ENCODE data around the gene PLEKHH2.
A peak's percentile ranks its signal among the peaks of the same experiment; 100 is the strongest.
"Not testable (repeated sequence)": the region's sequence is repeated elsewhere in the genome, so short reads cannot be mapped to it uniquely, and the experiment has no call there.

The PLEKHH2 gene

GRCh38 chr2:43631618-43632317 lies 5.3 kb upstream of the PLEKHH2 start:
- Histone ChIP-seq H3K27ac (ENCODE audit: low read depth, low read length) (no peak overlapping the region), H3K4me2 (ENCODE audit: low read length) (no peak overlapping the region), H3F3A (ENCODE audit: control insufficient read depth, insufficient read depth) (no peaks in the 10 kb centered on the region), H3K79me2 (ENCODE audit: control insufficient read depth, low read length) (no peaks in the 10 kb centered on the region), H3K4me1 (ENCODE audit: control insufficient read depth, low read length) (peaks cover 17% of the 10 kb centered on the region), H3K9me3 (ENCODE audit: control insufficient read depth, insufficient read depth, low read length) (no peaks in the 10 kb centered on the region), H4K20me1 (ENCODE audit: control insufficient read depth, insufficient read depth, low read depth, low read length) (no peaks in the 10 kb centered on the region), H3K9me2 (replicated peaks; ENCODE audit: control insufficient read depth, low read length) (no peaks in the 10 kb centered on the region), H3K36me3 (ENCODE audit: control insufficient read depth, low read length) (no peaks in the 10 kb centered on the region), H3K4me3 (ENCODE audit: low read length) (no peak overlapping the region), H3K27me3 (ENCODE audit: control insufficient read depth, low read length) (peaks cover 33% of the 10 kb centered on the region)
- TF ChIP-seq CTCF (IDR thresholded peaks at IDR 0.05; ENCODE audit: low read depth, low read length, poor library complexity, severe bottlenecking) = no peak

- Histone ChIP-seq H3K4me3 (ENCODE audit: low read length) (no peak overlapping the region), H3K27me3 (ENCODE audit: control insufficient read depth, low read length) (peaks cover 34% of the 10 kb centered on the region)
- TF ChIP-seq CTCF (IDR thresholded peaks at IDR 0.05; ENCODE audit: low read depth, low read length, poor library complexity, severe bottlenecking) (no peak), EZH2phosphoT487 (IDR thresholded peaks at IDR 0.05; ENCODE audit: borderline replicate concordance, low read length) (peak; percentile 32; the same call in 1 of the 2 replicates)
Measured at GRCh38 chr2:43634604-43635306, 2.3 kb upstream of the PLEKHH2 start.

GRCh38 chr2:43636153-43636552 lies 907 bp upstream of the PLEKHH2 start:
- H3K79me2 ChIP-seq (ENCODE audit: control insufficient read depth, low read length); H3K4me3 ChIP-seq (ENCODE audit: low read length); H4K20me1 ChIP-seq (ENCODE audit: control insufficient read depth, insufficient read depth, low read depth, low read length); H3K9me3 ChIP-seq (ENCODE audit: control insufficient read depth, insufficient read depth, low read length); H3K9me2 ChIP-seq (replicated peaks; ENCODE audit: control insufficient read depth, low read length); H3K27ac ChIP-seq (ENCODE audit: low read depth, low read length); H3F3A ChIP-seq (ENCODE audit: control insufficient read depth, insufficient read depth); H3K36me3 ChIP-seq (ENCODE audit: control insufficient read depth, low read length); H3K4me2 ChIP-seq (ENCODE audit: low read length): not testable (repeated sequence)
- Histone ChIP-seq H3K4me1 (ENCODE audit: control insufficient read depth, low read length) (peaks cover 21% of the 10 kb centered on the region), H3K27me3 (ENCODE audit: control insufficient read depth, low read length) (peaks cover 31% of the 10 kb centered on the region)

More at GRCh38 chr2:43634604-43635306, 2.3 kb upstream of the PLEKHH2 start:
- no peak overlapping the region for H3K27ac ChIP-seq (ENCODE audit: low read depth, low read length)
- no peaks in the 10 kb centered on the region for H4K20me1 ChIP-seq (ENCODE audit: control insufficient read depth, insufficient read depth, low read depth, low read length)
- H3K36me3 ChIP-seq (ENCODE audit: control insufficient read depth, low read length) = no peaks in the 10 kb centered on the region
- H3K4me1 ChIP-seq (ENCODE audit: control insufficient read depth, low read length) = peaks cover 21% of the 10 kb centered on the region
- H3K4me2 ChIP-seq (ENCODE audit: low read length) = peak overlapping the region; percentile 45
- H3K9me3 ChIP-seq (ENCODE audit: control insufficient read depth, insufficient read depth, low read length) = 0 out of 2 replicates have a peak, but pooled peaks cover 2% of the 10 kb centered on the region
- H3F3A ChIP-seq (ENCODE audit: control insufficient read depth, insufficient read depth) = no peaks in the 10 kb centered on the region
- no peaks in the 10 kb centered on the region for H3K79me2 ChIP-seq (ENCODE audit: control insufficient read depth, low read length)
- no peaks in the 10 kb centered on the region for H3K9me2 ChIP-seq (replicated peaks; ENCODE audit: control insufficient read depth, low read length)

GRCh38 chr2:43636621-43637020 lies 439 bp upstream of the PLEKHH2 start:
- H3K9me3 ChIP-seq (ENCODE audit: control insufficient read depth, insufficient read depth, low read length) = 0 out of 2 replicates have a peak, but pooled peaks cover 2% of the 10 kb centered on the region
- H3K27me3 ChIP-seq (ENCODE audit: control insufficient read depth, low read length) = peaks cover 30% of the 10 kb centered on the region
- no peaks in the 10 kb centered on the region for H4K20me1 ChIP-seq (ENCODE audit: control insufficient read depth, insufficient read depth, low read depth, low read length)
- no peak overlapping the region; the same call in 1 of the 2 replicates for H3K4me3 ChIP-seq (ENCODE audit: low read length)
- no peaks in the 10 kb centered on the region for H3F3A ChIP-seq (ENCODE audit: control insufficient read depth, insufficient read depth)
- H3K4me2 ChIP-seq (ENCODE audit: low read length) = peak overlapping the region; percentile 23; the same call in 1 of the 2 replicates
- TF ChIP-seq CTCF (IDR thresholded peaks at IDR 0.05; ENCODE audit: low read depth, low read length, poor library complexity, severe bottlenecking) (no peak), EZH2phosphoT487 (IDR thresholded peaks at IDR 0.05; ENCODE audit: borderline replicate concordance, low read length) (no peak)
- no peaks in the 10 kb centered on the region for H3K79me2 ChIP-seq (ENCODE audit: control insufficient read depth, low read length)
- peaks cover 21% of the 10 kb centered on the region for H3K4me1 ChIP-seq (ENCODE audit: control insufficient read depth, low read length)
- no peaks in the 10 kb centered on the region for H3K36me3 ChIP-seq (ENCODE audit: control insufficient read depth, low read length)
- H3K9me2 ChIP-seq (replicated peaks; ENCODE audit: control insufficient read depth, low read length) = no peaks in the 10 kb centered on the region
- no peak overlapping the region for H3K27ac ChIP-seq (ENCODE audit: low read depth, low read length)
